Stimulated activated CD4-positive, alpha-beta T cell treated with anti-CD3 and anti-CD28 coated beads, Interleukin-4, amount 100 ng/mL, for 4 hours (primary cell): Measurements from ENCODE around the gene VPS4A.

Experiments used
- DNase-seq, 2 experiments: peaks; one replicate each; pipeline ENCODE4 v3.0.0-alpha.2; 2020

The VPS4A gene

DNA sequence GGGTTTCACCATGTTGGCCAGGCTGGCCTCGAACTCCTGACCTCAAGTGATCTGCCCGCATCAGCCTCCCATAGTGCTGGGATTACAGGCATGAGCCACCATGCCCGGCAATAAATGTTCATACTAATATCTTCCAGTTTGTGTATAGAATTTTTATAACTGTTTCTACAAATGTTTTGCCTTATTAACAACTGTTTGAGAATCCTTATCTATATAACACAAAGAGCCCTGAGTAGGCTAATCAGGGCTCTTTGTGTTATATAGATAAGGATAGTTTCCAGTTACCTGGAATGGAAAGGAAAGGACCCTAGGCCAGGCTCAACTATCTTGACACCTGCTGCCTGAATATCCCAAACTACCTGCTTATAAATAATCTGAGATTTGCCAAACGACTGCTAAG, 57.7 kb downstream of the VPS4A start:
- no peak for DNase-seq

DNA sequence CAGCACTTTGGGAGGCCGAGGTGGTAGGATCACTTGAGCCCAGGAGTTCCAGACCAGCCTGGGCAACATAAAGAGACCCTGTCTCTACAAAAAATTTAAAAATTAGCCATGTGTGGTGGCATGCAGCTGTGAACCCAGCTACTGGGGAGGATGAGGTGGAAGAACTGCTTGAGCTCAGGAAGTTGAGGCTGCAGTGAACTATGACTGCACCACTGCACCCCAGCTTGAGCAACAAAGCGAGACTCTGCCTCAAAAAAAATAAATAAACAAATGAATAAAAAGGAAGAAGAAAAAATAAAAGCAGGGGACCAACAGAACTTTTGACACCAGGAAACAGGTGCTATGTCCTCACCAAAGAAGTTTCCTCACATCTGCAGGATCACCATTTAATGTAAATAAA, 60.4 kb downstream of the VPS4A start:
- DNase-seq, result no peak

DNA sequence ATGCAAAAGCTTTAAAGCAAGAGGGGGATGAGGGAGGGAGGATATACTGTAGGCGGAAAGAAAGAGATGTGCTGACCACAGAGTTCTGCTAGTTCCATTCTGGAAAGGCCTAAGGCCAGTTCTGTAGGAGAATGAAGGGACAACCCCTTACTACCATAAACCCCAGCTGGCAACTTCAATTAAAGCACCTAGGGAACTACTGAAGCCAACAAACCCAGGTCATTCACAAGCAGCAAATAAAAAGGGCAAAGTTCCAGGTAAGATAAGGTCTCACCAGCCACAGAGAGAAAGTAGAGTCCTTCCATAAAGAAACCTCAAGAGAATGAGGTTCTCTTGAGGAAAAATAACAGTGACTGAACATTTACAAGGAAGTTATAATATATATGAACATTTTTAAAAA, 61.9 kb downstream of the VPS4A start:
- no peak for DNase-seq
